H9 (cell line): ENCODE measurements around the gene CBR1. TPM values are rescaled to one million over a fixed set of nuclear protein-coding genes. Genes with fewer than 3 reads are reported as not detected.

Experiments
- DNase-seq: peaks from one replicate; pipeline ENCODE4 v3.0.0-alpha.2; 2017
- H2AFZ ChIP-seq: one replicate; pipeline ENCODE4 v1.6.1; 2013; ENCODE audit warnings: mild to moderate bottlenecking, low read length, control low read depth, moderate library complexity
- H2AK5ac ChIP-seq: 2 replicates; pipeline ENCODE4 v1.6.1; 2013; ENCODE audit warnings: low read length, control low read depth, mixed read lengths; ENCODE audit not compliant: insufficient read length
- H2BK120ac ChIP-seq: one replicate; pipeline ENCODE4 v1.6.1; 2013; ENCODE audit warnings: low read depth, mild to moderate bottlenecking, low read length, control low read depth, inconsistent platforms; ENCODE audit not compliant: poor library complexity, severe bottlenecking
- H2BK12ac ChIP-seq: 2 replicates; pipeline ENCODE4 v1.6.1; 2013; ENCODE audit warnings: low read length, control low read depth, mixed read lengths, low read depth; ENCODE audit not compliant: insufficient read length
- H2BK15ac ChIP-seq: 2 replicates; pipeline ENCODE4 v1.6.1; 2013; ENCODE audit warnings: low read depth, low read length, control low read depth
- H2BK20ac ChIP-seq: one replicate; pipeline ENCODE4 v1.6.1; 2013; ENCODE audit warnings: low read depth, mild to moderate bottlenecking, low read length, control low read depth, inconsistent platforms; ENCODE audit not compliant: poor library complexity, severe bottlenecking
- H2BK5ac ChIP-seq: 2 replicates; pipeline ENCODE4 v1.6.1; 2013; ENCODE audit warnings: low read length, control low read depth, mixed read lengths; ENCODE audit not compliant: insufficient read length
- H3K14ac ChIP-seq: 2 replicates; pipeline ENCODE4 v1.6.1; 2013; ENCODE audit warnings: low read length, control low read depth; ENCODE audit not compliant: insufficient read depth
- H3K18ac ChIP-seq: 2 replicates; pipeline ENCODE4 v1.6.1; 2013; ENCODE audit warnings: low read depth, mild to moderate bottlenecking, mixed read lengths, low read length, control low read depth; ENCODE audit not compliant: insufficient read length
- H3K23ac ChIP-seq: 2 replicates; pipeline ENCODE4 v1.6.1; 2013; ENCODE audit warnings: low read length, control low read depth, mixed read lengths, low read depth; ENCODE audit not compliant: insufficient read length
- H3K23me2 ChIP-seq: 2 replicates; pipeline ENCODE4 v1.6.1; 2013; ENCODE audit warnings: low read depth, mild to moderate bottlenecking, mixed read lengths, low read length, control low read depth; ENCODE audit not compliant: insufficient read length, poor library complexity, severe bottlenecking
- H3K27ac ChIP-seq: 2 replicates; pipeline ENCODE4 v1.5.1; 2013; ENCODE audit warnings: low read length, control low read depth, mixed read lengths, low read depth; ENCODE audit not compliant: insufficient read length
- H3K27me3 ChIP-seq: 2 replicates; pipeline ENCODE4 v1.6.1; 2013; ENCODE audit warnings: low read length, control low read depth, inconsistent platforms; ENCODE audit not compliant: insufficient read depth
- H3K4ac ChIP-seq: 2 replicates; pipeline ENCODE4 v1.6.1; 2013; ENCODE audit warnings: low read depth, mild to moderate bottlenecking, control low read depth, inconsistent platforms, low read length, moderate library complexity
- H3K4me1 ChIP-seq: 2 replicates; pipeline ENCODE4 v1.6.1; 2013; ENCODE audit warnings: low read length, control low read depth, inconsistent platforms; ENCODE audit not compliant: insufficient read depth
- H3K4me2 ChIP-seq: 2 replicates; pipeline ENCODE4 v1.6.1; 2013; ENCODE audit warnings: low read length, control low read depth, mixed read lengths; ENCODE audit not compliant: insufficient read length, insufficient read depth
- H3K56ac ChIP-seq: 2 replicates; pipeline ENCODE4 v1.6.1; 2013; ENCODE audit warnings: low read depth, mild to moderate bottlenecking, mixed read lengths, low read length, control low read depth; ENCODE audit not compliant: insufficient read length
- H3K79me1 ChIP-seq: 2 replicates; pipeline ENCODE4 v1.6.1; 2013; ENCODE audit warnings: low read depth, mild to moderate bottlenecking, moderate library complexity, low read length, control low read depth, inconsistent platforms; ENCODE audit not compliant: insufficient read depth, poor library complexity, severe bottlenecking
- H3K79me2 ChIP-seq: 2 replicates; pipeline ENCODE4 v1.6.1; 2013; ENCODE audit warnings: low read length, control low read depth, inconsistent platforms; ENCODE audit not compliant: insufficient read depth
- H3K9ac ChIP-seq: 2 replicates; pipeline ENCODE4 v1.6.1; 2013; ENCODE audit warnings: low read length, control low read depth, mixed read lengths; ENCODE audit not compliant: insufficient read length; ENCODE audit errors: extremely low read depth
- H3K9me3 ChIP-seq: one replicate; pipeline ENCODE4 v1.6.1; 2013; ENCODE audit warnings: low read depth, low read length, inconsistent platforms; ENCODE audit not compliant: control insufficient read depth
- H3T11ph ChIP-seq: one replicate; pipeline ENCODE4 v1.6.1; 2013; ENCODE audit warnings: mild to moderate bottlenecking, low read length, control low read depth, inconsistent platforms
- H4K20me1 ChIP-seq: one replicate; pipeline ENCODE4 v1.6.1; 2013; ENCODE audit not compliant: control insufficient read depth, insufficient read length, insufficient read depth
- H4K5ac ChIP-seq: 2 replicates; pipeline ENCODE4 v1.6.1; 2013; ENCODE audit warnings: low read depth, mild to moderate bottlenecking, mixed read lengths, low read length, control low read depth; ENCODE audit not compliant: insufficient read length
- H4K8ac ChIP-seq: replicated peaks from 2 replicates; pipeline ENCODE4 v1.6.1; 2013; ENCODE audit warnings: low read length, control low read depth, mixed read lengths, low read depth; ENCODE audit not compliant: insufficient read length
- H4K91ac ChIP-seq: 2 replicates; pipeline ENCODE4 v1.6.1; 2013; ENCODE audit warnings: low read depth, mild to moderate bottlenecking, moderate library complexity, mixed read lengths, low read length, control low read depth; ENCODE audit not compliant: insufficient read length
- H3K27ac Mint-ChIP-seq, 3 experiments: 2 replicates in 2 of 3; 3 replicates in 1 of 3; pipeline ENCODE4 v1.8.0; 2020 to 2021; ENCODE audit warnings: mixed read lengths in 3 of 3, mild to moderate bottlenecking in 1 of 3, moderate library complexity in 1 of 3
- H3K27me3 Mint-ChIP-seq: 2 replicates; pipeline ENCODE4 v1.8.0; 2021; ENCODE audit warnings: low read depth, mild to moderate bottlenecking, moderate library complexity, mixed read lengths
- H3K36me3 Mint-ChIP-seq, 3 experiments: 2 replicates in 2 of 3; 3 replicates in 1 of 3; pipeline ENCODE4 v1.8.0; 2020 to 2021; ENCODE audit warnings: low read depth in 3 of 3, mixed read lengths in 3 of 3; ENCODE audit not compliant: insufficient read depth in 1 of 3
- H3K4me1 Mint-ChIP-seq, 2 experiments: 2 replicates each; pipeline ENCODE4 v1.8.0; 2020; ENCODE audit warnings: mixed read lengths in 2 of 2
- H3K4me3 Mint-ChIP-seq, 2 experiments: 2 replicates in 1 of 2; 3 replicates in 1 of 2; pipeline ENCODE4 v1.8.0; 2020 to 2021; ENCODE audit warnings: mild to moderate bottlenecking in 2 of 2, mixed read lengths in 2 of 2, moderate library complexity in 1 of 2
- H3K9me3 Mint-ChIP-seq, 2 experiments: 2 replicates in 1 of 2; 3 replicates in 1 of 2; pipeline ENCODE4 v1.8.0; 2020; ENCODE audit warnings: mild to moderate bottlenecking in 2 of 2, mixed read lengths in 2 of 2, moderate library complexity in 1 of 2
- WGBS: extraction: QIAGEN DNeasy Blood & Tissue Kit; methylation state at CpG from one replicate; pipeline ENCODE4 v1.1.7; 2013; ENCODE audit warnings: missing lambda C conversion rate, low lambda C conversion rate, mixed read lengths; ENCODE audit not compliant: insufficient read length; ENCODE audit errors: extremely low coverage; 5-methylcytosine and 5-hydroxymethylcytosine counted together
- total RNA-seq: library from RNA; stranded (reverse); gene quantifications from 2 replicates; pipeline ENCODE4 v1.2.1, GENCODE V29; 2021
- TF ChIP-seq, protein P1 (sequence below): fragments of 200-600 bp; sonication (generic); conservative IDR thresholded peaks from 3 replicates; pipeline ENCODE4 v1.8.0; 2021; ENCODE audit warnings: antibody characterized with exemption, mild to moderate bottlenecking

Gene CBR1
- total RNA-seq, 1 experiment from 2014 or later = 5.7 TPM

DNA sequence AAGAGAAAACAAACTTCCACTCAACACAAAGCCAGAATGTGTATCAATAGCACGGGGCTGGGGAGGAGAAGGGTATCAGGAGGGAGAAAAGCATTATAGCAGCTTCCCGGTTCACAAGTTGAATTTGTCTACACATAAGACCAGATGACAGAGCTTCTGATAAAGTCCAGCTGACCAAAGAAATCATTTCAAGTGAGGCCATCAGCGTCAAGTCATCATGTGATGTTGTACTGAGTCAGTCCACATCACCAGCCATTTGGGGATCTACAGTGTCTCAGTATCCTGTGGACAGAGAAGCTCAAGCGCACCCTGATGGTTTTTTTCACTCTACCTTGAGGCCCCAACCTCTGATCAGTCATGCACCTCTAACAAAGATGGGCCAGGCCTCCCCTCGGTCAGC, 42.5 kb upstream of the CBR1 start:
- H3K18ac ChIP-seq = no peak overlapping the region
- no peaks in the 10 kb centered on the region for H4K20me1 ChIP-seq
- H3K79me1 ChIP-seq = no peaks in the 10 kb centered on the region
- no CpG with 5 or more reads among the region's 5 CpGs for WGBS
- no peak overlapping the region for H2BK20ac ChIP-seq
- no peak overlapping the region for H4K5ac ChIP-seq
- no peaks in the 10 kb centered on the region for H3K4me1 ChIP-seq
- no peak overlapping the region for H3K9ac ChIP-seq
- Mint-ChIP-seq H3K27me3 (no peaks in the 10 kb centered on the region; the same call in 1 of the 2 replicates), H3K9me3 (no peaks in the 10 kb centered on the region), H3K27ac (no peak overlapping the region), H3K36me3 (peaks cover 0 to 8% (median 4%) of the 10 kb centered on the region in 3 experiments; a peak in 4 of 7 replicates), H3K4me1 (peaks cover 7 to 20% of the 10 kb centered on the region in 2 experiments), H3K4me3 (no peak overlapping the region)
- H3K27me3 ChIP-seq = no peaks in the 10 kb centered on the region; the same call in 1 of the 2 replicates
- no peak overlapping the region for H2BK5ac ChIP-seq
- H3K4ac ChIP-seq = no peak overlapping the region
- no peak overlapping the region for H3K4me2 ChIP-seq
- no peak overlapping the region for H2BK12ac ChIP-seq
- no peaks in the 10 kb centered on the region for H3K23me2 ChIP-seq
- no peak overlapping the region for H3K14ac ChIP-seq
- H2AFZ ChIP-seq = no peak overlapping the region
- no peaks in the 10 kb centered on the region for H3K9me3 ChIP-seq
- H3T11ph ChIP-seq = no peak overlapping the region
- H3K56ac ChIP-seq = no peak overlapping the region
- DNase-seq = no peak
- no peaks in the 10 kb centered on the region for H3K79me2 ChIP-seq
- H2BK120ac ChIP-seq = no peak overlapping the region
- H4K91ac ChIP-seq = no peak overlapping the region
- H3K23ac ChIP-seq = no peak overlapping the region
- no peak overlapping the region for H4K8ac ChIP-seq
- no peak overlapping the region for H2BK15ac ChIP-seq
- H3K27ac ChIP-seq = no peak overlapping the region
- no peak overlapping the region for H2AK5ac ChIP-seq
- TF ChIP-seq, protein P1, sequence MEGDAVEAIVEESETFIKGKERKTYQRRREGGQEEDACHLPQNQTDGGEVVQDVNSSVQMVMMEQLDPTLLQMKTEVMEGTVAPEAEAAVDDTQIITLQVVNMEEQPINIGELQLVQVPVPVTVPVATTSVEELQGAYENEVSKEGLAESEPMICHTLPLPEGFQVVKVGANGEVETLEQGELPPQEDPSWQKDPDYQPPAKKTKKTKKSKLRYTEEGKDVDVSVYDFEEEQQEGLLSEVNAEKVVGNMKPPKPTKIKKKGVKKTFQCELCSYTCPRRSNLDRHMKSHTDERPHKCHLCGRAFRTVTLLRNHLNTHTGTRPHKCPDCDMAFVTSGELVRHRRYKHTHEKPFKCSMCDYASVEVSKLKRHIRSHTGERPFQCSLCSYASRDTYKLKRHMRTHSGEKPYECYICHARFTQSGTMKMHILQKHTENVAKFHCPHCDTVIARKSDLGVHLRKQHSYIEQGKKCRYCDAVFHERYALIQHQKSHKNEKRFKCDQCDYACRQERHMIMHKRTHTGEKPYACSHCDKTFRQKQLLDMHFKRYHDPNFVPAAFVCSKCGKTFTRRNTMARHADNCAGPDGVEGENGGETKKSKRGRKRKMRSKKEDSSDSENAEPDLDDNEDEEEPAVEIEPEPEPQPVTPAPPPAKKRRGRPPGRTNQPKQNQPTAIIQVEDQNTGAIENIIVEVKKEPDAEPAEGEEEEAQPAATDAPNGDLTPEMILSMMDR = no peak
